OCI-M1 (cell line): Measurements from ENCODE around the gene MYO1F.
"Not testable (repeated sequence)": the region's sequence is repeated elsewhere in the genome, so short reads cannot be mapped to it uniquely, and the experiment has no call there.

Source experiments
- DNase-seq: peaks from one replicate; lab custom pipeline; 2025; lab: John Stamatoyannopoulos, UW

MYO1F gene

DNA sequence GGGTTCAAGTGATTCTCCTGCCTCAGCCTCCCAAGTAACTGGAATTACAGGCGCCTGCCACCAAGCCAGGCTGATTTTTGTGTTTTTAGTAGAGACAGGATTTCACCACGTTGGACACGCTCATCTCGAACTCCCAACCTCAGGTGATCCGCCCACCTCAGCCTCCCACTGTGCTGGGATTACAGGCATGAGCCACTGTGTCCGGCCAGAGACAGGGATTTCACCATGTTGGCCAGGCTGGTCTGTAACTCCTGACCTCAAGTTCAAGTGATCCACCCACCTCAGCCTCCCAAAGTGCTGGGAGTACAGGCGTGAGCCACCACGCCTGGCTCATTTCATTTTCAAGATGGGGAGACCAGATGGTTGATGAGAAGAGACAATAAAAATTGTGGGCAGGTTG, 12.4 kb downstream of the MYO1F start:
- DNase-seq = not testable (repeated sequence)

DNA sequence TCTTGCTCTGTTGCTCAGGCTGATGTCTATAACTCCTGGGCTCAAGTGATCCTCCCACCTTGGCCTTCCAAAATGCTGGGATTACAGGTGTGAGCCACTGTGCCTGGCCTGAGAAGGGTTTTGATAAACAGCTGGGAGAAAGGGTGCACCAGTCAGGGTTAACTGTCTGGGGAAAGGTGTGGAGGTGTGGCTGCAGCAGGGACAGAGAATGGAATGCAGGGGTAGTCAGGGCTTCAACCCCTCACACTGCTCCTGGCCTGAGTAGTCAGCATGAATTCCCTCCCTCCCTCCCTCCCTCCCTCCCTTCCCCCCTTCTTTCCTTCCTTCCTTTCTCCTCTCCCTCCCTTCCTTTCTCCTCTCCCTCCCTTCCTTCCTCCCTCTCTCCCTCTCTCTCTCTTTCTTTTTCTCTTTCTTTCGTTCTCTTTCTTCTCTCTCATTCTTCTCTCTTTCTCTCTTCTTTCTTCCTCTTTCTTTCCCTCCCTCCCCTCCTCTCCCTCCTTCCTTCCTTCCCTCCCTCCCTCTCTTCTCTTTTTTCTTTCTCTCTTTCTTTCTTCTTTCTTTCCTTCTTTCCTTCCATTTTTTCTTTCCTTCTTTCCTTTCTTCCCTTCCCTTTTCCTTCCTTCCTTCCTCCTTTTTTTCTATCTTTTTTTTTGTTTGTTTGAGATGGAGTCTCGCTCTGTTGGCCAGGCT, 16.0 kb downstream of the MYO1F start:
- no peak for DNase-seq

DNA sequence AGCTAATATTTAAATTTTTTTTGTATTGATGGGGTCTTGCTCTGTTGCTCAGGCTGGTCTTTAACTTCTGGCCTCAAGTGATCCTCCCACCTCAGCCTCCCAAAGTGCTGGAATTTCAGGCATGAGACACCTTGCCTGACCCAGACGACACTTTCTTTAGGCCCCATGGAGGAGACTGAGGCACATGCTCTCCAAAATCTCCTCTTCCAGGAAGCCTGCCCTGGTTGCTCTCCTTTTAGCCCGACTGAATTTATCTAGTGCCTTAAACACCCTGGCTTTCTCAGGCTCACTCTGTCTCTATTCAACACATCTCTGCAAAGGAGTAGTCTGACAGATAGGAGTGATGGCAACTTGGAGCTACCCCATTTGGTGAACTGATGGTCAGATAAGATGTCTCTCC, 18.9 kb downstream of the MYO1F start:
- no peak for DNase-seq

DNA sequence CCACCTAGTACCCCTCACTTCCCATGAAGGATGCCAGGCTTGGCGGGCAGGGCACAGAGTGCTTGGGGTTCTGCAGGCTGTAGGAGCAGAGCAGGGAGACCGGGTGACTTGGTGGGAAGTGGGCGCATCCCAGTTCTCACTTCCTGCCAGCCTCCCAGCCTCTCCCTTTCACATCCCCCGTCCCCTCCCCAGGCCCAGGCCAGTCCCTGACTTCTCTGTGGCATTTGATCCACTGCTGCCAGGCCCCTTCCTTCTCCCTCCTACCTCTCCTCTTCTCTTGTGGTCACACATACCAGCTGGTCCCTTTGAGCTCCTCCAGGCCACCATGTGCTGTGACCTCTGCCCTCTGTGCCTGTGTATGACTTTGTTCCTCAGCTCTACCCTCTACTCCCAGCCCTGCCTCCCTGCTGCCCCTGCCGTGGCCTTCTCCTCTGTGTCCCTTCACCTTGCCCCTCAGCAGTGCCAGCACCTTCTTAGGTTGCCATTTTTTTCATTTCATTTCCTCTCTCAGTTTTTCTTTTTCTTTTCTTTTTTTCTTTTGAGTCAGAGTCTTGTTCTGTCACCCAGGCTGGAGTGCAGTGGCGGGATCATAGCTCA, 19.5 kb downstream of the MYO1F start:
- DNase-seq = no peak

DNA sequence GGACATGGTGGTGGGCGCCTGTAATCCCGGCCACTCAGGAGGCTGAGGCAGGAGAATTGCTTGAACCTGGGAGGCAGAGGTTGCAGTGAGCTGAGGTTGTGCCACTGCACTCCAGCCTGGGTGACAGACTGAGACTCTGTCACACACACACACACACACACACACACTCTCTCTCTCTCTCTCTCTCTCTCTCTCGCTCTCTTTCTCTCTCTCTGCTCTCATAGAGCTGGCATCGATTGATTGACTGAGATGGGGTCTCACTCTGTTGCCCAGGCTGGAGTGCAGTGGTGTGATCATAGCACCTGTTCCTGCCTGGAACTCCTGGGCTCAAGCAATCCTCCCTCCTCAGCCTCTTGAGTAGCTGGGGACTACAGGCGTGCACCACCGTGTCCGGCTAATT, 23.5 kb downstream of the MYO1F start:
- not testable (repeated sequence) for DNase-seq

DNA sequence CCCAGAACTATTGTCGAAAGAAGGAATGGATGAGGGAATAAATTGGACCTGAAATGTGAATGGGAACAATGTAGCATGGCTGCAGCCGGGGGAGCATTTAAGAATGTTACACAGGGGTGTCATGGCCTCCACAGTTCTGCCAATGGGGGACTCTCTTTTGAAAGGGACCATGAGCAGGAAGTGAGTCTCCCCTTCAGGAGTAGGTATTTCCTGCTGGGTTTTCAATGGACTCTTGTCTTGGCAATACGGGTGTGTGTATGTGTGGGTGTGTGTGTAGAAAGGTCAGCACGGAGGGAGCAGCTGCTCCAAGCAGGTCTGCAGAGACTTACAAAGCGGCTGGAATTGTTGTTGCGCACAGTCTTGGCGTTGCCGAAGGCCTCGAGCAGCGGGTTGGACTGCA, 24.4 kb downstream of the MYO1F start:
- peak; percentile 69 for DNase-seq

DNA sequence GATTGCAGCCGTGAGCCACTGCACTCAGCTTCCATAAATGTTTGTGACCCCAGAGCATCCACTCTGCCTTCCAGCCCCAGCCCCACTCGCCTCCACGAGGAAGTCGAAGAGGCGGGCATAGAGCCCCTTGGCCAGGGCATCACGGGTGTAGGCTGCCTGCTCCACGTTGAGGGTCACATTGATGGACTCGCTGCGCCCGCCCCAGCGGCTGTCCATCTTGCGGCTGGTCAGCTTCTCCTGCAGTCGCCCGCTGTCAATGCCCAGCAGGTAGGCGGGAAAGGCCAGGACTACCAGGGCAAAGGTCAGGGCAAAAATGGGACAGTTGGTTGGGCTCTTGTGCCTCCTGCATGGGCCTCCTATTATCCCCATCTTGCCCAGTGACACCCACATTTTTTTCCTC, 27.2 kb downstream of the MYO1F start:
- no peak for DNase-seq

DNA sequence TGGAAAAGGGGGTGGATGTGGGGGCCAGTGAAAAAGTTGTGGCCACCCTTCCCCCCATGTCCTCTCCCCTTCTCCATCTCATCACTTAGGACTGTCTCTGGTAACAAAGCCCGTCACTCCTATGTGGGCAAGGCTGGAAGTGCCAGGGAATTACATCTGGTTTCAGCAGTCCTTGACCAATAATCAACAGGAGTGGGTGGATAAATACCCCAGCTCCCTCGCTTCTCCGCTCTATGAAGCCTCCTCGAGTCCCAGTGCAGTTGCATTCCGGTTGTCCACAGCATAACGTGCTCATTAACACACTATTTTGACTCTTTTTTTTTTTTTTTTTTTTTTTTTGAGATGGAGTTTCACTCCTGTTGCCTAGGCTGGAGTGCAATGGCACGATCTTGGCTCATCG, 31.5 kb downstream of the MYO1F start:
- no peak for DNase-seq

DNA sequence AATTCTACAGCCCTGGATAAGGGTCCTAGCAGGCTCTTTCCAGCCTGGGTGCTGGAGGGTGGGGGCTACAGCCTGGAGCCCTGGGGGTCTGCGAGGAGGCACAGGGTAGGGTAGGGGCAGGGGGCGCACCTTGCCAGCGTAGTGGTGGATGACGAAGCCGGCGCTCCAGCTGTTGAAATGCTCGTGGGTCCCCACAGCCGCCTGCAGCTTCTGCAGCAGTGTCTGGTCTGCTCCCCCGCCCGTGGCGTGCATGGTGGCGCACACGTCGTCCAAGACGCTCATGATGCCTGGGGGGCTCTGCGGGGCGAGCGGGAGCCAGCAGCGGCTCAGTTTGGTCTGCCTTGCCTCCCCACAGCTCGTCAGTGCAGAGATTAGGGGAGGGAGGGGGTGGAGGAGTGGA, 33.1 kb downstream of the MYO1F start:
- no peak for DNase-seq

DNA sequence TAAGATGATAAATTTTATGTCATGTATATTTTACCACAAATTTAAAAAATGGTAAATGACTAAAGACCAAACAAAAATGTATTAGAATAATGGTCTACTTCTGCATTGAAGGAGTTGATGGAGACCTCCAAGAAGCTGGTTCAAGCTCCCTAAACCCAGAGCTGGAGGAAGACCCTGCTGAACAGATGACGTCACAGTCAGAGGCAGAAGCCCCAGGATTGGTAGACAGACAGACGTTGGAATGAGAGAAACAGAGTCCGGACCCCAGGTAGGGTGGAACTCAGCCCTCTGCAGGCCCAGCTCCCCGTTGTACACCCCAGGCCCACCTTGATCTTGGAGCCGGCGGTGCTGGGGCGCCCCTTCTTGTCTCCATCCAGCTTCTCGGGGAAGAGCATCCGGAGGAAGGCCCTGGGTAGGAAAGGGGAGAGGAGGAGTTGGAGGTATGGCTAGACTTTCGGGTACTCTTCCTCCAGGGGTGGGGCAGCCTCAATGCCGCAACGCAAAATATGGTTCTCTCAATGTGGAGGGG, 37.6 kb downstream of the MYO1F start:
- DNase-seq = no peak

DNA sequence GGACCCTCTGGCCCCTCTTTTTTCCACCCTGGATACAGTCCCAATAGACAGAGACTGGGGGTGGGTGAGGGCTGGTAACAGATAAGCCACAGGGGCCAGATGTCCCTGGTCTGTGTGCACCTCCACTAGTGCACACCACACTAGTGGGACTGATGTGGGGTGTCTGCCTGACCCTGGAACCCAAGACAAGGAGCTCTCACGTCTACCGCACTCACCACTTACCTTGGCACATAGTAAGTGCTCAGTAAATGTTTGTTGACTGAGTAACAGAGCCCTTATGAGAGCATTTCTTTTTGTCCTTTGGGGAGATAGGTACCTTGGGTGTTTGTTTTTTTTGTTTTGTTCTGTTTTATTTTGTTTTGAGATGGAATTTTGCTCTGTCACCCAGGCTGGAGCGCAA, 40.1 kb downstream of the MYO1F start:
- no peak for DNase-seq

DNA sequence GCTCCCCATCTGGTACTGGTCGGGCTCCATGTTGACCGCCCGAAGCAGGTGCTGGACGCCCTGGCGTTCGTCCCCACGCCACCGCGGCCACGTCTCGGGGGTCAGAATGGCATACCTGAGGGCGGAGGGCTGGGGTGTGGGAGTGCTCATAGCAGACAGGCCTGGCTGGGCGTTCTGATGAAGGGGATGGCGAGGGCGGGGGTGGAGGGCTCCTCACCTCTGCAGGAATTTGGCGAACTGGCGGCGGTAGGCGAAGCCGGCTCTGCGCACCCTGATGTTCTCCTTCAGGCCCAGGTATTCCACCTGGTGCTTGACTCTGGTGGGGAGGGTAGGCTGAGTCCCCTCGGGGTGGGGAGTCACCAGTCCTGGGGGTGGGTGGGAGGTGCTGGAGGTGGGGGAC, 41.0 kb downstream of the MYO1F start:
- no peak for DNase-seq

DNA sequence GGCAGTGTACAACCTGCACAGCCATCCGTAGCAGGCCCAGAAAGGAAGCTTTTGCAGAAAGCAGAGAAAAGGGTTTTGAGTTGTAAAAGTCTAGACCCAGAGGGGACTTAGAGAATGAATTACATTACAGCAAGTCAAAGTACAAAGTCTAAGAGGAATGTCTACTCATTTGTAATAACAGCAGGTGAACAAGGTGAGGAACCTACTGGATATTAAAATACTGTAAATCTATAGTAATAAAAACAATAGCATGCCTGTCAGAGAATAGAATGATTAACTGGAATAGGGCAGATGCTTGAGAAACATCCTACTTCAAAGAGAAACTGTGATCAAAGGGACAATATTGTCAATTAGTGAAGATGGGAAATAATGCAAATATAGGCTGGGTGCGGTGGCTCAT, 45.0 kb downstream of the MYO1F start:
- no peak for DNase-seq

DNA sequence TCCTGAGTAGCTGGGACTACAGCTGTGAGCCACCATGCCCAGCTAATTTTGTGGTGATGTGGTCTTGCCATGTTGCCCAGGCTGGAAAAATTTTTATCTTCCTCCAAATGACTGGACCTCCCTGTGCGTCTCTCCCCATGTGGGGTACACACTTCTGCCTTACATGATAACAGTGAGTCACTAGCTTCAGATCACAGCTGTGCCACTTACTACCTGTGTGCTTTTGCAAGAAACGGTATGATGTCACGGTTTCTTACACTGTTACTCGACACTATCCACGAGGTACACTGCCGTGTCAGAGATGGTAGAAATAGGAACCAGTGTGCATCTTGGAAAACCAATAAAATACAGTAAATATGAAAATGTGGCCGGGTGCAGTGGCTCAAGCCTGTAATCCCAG, 45.8 kb downstream of the MYO1F start:
- DNase-seq = no peak

DNA sequence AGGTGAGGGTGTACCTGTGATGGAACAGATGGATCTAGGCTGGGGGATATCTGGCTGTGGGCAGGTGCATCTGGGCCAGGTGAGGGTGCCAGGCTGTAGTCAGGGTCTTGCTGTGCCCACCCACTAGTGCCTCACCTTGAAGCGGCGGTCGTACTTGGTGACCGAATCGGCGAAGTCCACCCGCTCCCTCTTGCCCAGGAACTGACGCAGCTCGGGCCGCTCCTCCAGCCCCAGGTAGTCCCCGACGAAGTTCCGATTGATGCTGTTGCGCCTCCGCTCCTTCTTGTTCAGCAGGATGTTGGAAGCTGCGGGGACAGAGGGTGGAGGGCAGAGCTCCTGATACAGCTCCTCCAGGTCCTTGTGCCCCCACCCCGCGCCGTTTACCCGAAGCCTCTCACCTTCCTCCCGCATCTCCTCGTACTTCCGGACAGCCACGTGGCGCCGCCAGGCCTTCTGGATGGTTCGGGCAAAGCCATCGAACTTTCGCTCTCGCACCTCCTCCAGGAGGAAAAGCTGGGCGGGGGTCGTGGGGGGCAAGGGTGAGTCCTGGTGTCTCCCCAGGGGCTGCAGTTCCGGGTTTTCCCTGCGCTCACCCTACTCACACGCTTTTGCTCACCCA, 47.1 kb downstream of the MYO1F start:
- no peak for DNase-seq

DNA sequence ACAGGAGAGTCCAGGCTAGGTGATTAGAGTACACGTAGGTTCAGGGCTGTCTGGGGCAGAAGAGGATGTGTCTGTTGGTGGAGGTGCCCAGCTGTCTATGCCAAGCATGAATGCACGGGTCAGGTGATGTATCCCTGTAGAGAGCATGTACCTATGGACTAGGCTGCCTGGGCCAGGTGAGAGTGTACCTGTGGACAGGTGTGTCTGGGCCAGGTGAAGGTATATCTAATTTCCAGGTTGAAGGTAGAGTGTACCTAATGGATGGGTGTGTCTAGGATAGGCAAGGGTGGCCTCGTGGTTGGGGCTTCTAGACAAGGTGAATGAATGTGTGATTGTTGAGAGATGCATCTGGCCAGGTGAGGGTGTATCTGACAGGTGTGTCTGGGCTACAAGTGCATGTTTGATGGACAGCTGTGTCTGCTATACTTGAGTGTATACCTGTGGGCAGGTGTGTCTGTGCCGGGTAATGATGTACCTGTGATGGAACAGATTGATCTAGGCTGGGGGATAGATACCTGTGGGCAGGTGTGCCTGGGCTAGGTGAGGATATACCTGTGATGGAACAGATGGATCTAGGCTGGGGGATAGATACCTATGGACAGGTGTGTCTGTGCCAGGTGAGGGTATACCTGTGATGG, 47.8 kb downstream of the MYO1F start:
- no peak for DNase-seq

DNA sequence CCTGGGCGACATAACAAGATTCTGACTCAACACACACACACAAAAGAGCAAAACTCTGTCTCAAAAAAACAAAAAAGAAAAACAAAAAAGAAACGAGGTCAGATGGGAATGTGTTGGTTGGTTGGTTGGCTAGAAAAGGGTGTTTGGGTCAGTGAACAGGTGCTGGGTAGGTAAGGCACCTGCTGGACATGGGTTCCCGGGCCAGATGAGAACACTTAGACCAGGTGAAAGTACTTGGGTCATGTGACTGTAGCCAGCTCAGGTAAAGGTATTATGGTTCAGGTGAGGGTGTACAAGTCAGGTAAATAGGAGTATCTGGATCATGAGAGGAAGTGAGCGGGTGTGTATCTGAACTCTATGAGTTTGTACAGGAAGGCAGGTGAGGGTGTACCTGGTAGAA, 48.7 kb downstream of the MYO1F start:
- DNase-seq = no peak

DNA sequence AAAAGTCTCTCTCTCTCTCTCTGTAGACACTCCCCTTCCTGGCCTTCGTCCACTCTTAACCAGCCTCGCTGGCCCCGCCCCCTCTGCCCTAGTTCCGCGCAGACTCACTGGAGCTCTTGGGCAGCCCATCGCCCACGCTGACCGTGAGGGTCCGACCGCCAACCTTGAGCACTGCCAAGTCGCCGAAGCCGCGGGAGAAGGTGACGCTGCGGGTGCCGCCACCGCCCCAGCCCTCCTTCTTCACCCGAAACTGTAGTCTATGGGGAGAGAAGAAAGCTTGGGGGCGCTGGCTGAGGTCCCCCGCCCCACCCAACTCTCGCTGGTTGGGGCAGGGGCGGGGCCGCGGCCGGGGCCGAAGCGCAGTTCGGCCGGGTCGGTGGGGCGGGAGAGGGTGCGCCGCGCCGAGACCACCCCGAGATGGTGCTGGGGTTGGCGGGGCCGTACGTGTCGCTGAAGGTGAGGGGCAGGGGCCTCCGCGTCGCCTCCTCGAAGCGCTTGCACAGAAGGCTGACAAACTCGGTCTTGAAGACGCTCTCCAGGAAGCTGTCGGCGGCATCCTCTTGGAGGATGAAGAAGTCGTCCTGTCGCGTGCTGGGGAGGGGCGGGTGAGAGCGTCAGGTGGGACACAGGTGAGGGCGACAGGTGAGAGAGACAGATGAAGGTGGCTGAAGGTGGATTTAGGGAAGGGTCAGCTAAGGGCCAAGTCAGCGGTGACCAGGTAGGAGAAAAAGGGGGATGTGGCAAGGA, 50.7 kb downstream of the MYO1F start:
- no peak for DNase-seq

DNA sequence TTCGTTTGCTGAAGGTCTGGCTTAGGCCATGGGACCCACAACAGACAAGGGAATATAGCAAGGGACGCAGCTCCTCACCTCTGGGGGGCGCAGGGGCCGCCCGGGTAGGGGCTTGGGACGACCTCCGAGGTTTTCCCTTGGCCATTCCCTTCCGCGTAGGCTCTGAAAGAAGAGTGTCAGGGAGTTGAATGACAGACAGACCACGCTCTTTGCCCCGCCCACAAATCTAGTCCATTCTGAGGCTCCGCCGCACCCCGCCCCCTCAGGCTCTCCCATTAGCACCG, 51.9 kb downstream of the MYO1F start:
- DNase-seq = no peak

DNA sequence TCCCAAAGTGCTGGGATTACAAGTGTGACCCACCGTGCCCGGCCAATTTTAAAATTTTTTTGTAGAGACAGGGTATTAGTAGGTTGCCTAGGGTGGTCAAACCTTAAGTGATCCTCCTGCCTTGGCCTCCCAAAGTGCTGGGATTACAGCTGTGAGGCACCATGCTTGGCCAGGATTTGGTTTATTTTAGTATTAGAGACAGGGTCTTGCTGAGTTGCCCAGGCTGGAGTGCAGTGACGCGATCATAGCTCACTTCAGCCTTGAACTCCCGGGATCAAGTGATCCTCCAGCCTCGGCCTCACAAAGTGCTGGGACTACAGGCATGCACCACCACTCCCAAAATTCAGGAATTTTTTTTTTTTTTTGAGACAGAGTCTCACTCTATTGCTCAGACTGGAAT, 57.9 kb downstream of the MYO1F start:
- no peak for DNase-seq

DNA sequence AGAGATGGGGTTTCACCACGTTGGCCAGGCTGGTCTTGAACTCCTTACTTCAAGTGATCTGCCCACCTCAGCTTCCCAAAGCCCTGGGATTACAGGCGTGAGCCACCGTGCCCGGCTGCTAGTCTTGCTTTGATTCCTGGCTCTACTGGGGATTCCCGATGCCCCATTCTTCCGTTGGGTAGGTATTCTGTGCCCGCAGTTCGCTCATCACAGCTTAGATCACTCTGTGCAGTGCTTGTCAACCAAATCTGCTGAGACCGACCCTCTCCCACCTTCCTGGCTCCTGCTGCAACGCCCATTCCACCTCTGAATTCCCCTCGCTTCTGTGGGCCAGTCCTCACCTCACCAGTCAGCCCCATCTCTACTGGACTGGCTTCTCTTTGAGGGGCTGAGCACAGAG, 58.7 kb downstream of the MYO1F start:
- DNase-seq = no peak
